GM18870 (cell line): Measurements from ENCODE around the gene DCAF4.
"Not testable (repeated sequence)": the region's sequence is repeated elsewhere in the genome, so short reads cannot be mapped to it uniquely, and the experiment has no call there.

ENCODE experiments used
- ATAC-seq: cut with Tn5 transposase; IDR thresholded peaks from one replicate; pipeline ENCODE4 v1.9.1; 2021; ENCODE audit warnings: moderate library complexity; ENCODE audit not compliant: unreplicated experiment

The DCAF4 gene

GRCh38 chr14:72966038-72966437 lies 39.8 kb downstream of the DCAF4 start:
- ATAC-seq, result no peak

GRCh38 chr14:72968316-72968715 lies 42.1 kb downstream of the DCAF4 start:
- no peak for ATAC-seq

GRCh38 chr14:72970058-72970630 lies 43.9 kb downstream of the DCAF4 start:
- no peak for ATAC-seq

GRCh38 chr14:72970824-72971434 lies 44.7 kb downstream of the DCAF4 start:
- no peak for ATAC-seq

- ATAC-seq, result no peak
Observed at GRCh38 chr14:72974661-72975060, 48.4 kb downstream of the DCAF4 start.

GRCh38 chr14:72975770-72976169 lies 49.5 kb downstream of the DCAF4 start:
- no peak for ATAC-seq

GRCh38 chr14:72978856-72979255 lies 52.6 kb downstream of the DCAF4 start:
- no peak for ATAC-seq

GRCh38 chr14:72980863-72981262 lies 54.6 kb downstream of the DCAF4 start:
- ATAC-seq, result no peak

- no peak for ATAC-seq
Observed at GRCh38 chr14:72982146-72982708, 56.0 kb downstream of the DCAF4 start.

- ATAC-seq, result no peak
Observed at GRCh38 chr14:72986214-72986613, 60.0 kb downstream of the DCAF4 start.

GRCh38 chr14:72986857-72987256 lies 60.6 kb downstream of the DCAF4 start:
- no peak for ATAC-seq

GRCh38 chr14:72990171-72990570 lies 63.9 kb downstream of the DCAF4 start:
- no peak for ATAC-seq

- ATAC-seq, result no peak
Observed at GRCh38 chr14:72996916-72997315, 70.7 kb downstream of the DCAF4 start.

GRCh38 chr14:72998252-72998903 lies 72.1 kb downstream of the DCAF4 start:
- no peak for ATAC-seq

GRCh38 chr14:72999316-72999715 lies 73.1 kb downstream of the DCAF4 start:
- ATAC-seq, result no peak

GRCh38 chr14:73000073-73000472 lies 73.8 kb downstream of the DCAF4 start:
- no peak for ATAC-seq

- no peak for ATAC-seq
Observed at GRCh38 chr14:73003681-73004080, 77.4 kb downstream of the DCAF4 start.

- ATAC-seq, result not testable (repeated sequence)
Observed at GRCh38 chr14:73004641-73005040, 78.4 kb downstream of the DCAF4 start.

GRCh38 chr14:73007835-73008234 lies 81.6 kb downstream of the DCAF4 start:
- ATAC-seq, result no peak

- ATAC-seq, result no peak
Observed at GRCh38 chr14:73008501-73008900, 82.2 kb downstream of the DCAF4 start.
